CD14-positive monocyte (primary cell): ENCODE results near the gene MYOM1. TPM values are rescaled to one million over a fixed set of nuclear protein-coding genes. Genes with fewer than 3 reads are reported as not detected.

Experiments
- DNase-seq, 3 donors: peaks; one replicate each; pipeline ENCODE4 v3.0.0-alpha.2; 2011 to 2022
- H2AFZ ChIP-seq: 2 replicates; pipeline ENCODE4 v1.6.0; 2012; ENCODE audit warnings: mild to moderate bottlenecking, low read depth, low read length, inconsistent platforms; ENCODE audit not compliant: insufficient read depth, poor library complexity, severe bottlenecking
- H3K27ac ChIP-seq, 2 donors: 1 replicate in 1 of 2; 2 replicates in 1 of 2; pipeline ENCODE4 v1.5.1; 2012 to 2013; ENCODE audit warnings: low read length in 2 of 2, control low read depth in 1 of 2, inconsistent platforms in 1 of 2, low read depth in 1 of 2, mild to moderate bottlenecking in 1 of 2
- H3K27me3 ChIP-seq, 2 donors: one replicate each; pipeline versions ENCODE4 v1.6.0 to v1.6.1; 2011 to 2013; ENCODE audit warnings: low read length in 2 of 2; ENCODE audit not compliant: control insufficient read depth in 2 of 2, insufficient read depth in 2 of 2
- H3K36me3 ChIP-seq, 2 donors: replicated peaks in 1 of 2; 1 replicate in 1 of 2; 2 replicates in 1 of 2; pipeline versions ENCODE4 v1.5.1 to v1.6.1; 2012 to 2013; ENCODE audit warnings: low read length in 2 of 2, control low read depth in 1 of 2, inconsistent platforms in 1 of 2, mild to moderate bottlenecking in 1 of 2; ENCODE audit not compliant: insufficient read depth in 2 of 2, control insufficient read depth in 1 of 2
- H3K4me1 ChIP-seq, 2 donors: 1 replicate in 1 of 2; 2 replicates in 1 of 2; pipeline versions ENCODE4 v1.5.1 to v1.6.1; 2012 to 2013; ENCODE audit warnings: low read length in 2 of 2, control low read depth in 1 of 2, inconsistent platforms in 1 of 2, mild to moderate bottlenecking in 1 of 2, moderate library complexity in 1 of 2; ENCODE audit not compliant: insufficient read depth in 2 of 2, control insufficient read depth in 1 of 2
- H3K4me2 ChIP-seq: replicated peaks from 2 replicates; pipeline ENCODE3; 2012; ENCODE audit warnings: low read length, moderate library complexity, mild to moderate bottlenecking; ENCODE audit not compliant: poor library complexity, severe bottlenecking; ENCODE audit errors: extremely low read depth
- H3K4me3 ChIP-seq, 3 experiments: fragments of 200-600 bp in 1 of 3; sonication (generic) in 1 of 3; replicated peaks in 1 of 3; 1 replicate in 2 of 3; 2 replicates in 1 of 3; pipeline ENCODE4 v1.5.1; 2011 to 2013; ENCODE audit warnings: low read length in 3 of 3, mild to moderate bottlenecking in 3 of 3, control low read depth in 2 of 3, low read depth in 2 of 3, inconsistent platforms in 1 of 3, moderate library complexity in 1 of 3
- H3K79me2 ChIP-seq: 2 replicates; pipeline ENCODE4 v1.6.0; 2012; ENCODE audit warnings: mild to moderate bottlenecking, control low read depth, inconsistent platforms, low read length, moderate library complexity; ENCODE audit not compliant: insufficient read depth
- H3K9ac ChIP-seq: 2 replicates; pipeline ENCODE4 v1.6.0; 2017; ENCODE audit warnings: low read length, mild to moderate bottlenecking; ENCODE audit not compliant: insufficient read depth, poor library complexity, severe bottlenecking
- H3K9me3 ChIP-seq, 2 donors: replicated peaks in 1 of 2; 1 replicate in 1 of 2; 2 replicates in 1 of 2; pipeline versions ENCODE4 v1.5.1 to v1.6.1; 2012 to 2013; ENCODE audit warnings: low read length in 2 of 2, control low read depth in 1 of 2; ENCODE audit not compliant: control insufficient read depth in 1 of 2, insufficient read depth in 1 of 2
- H4K20me1 ChIP-seq: 2 replicates; pipeline ENCODE4 v1.6.0; 2012; ENCODE audit warnings: mild to moderate bottlenecking, low read length, control low read depth, moderate library complexity; ENCODE audit not compliant: insufficient read depth
- H3K27ac Mint-ChIP-seq, 7 donors: one replicate each; pipeline ENCODE4 v1.8.0; 2020; ENCODE audit warnings: mild to moderate bottlenecking in 7 of 7, mixed read lengths in 7 of 7, moderate library complexity in 6 of 7, inconsistent platforms in 2 of 7
- H3K27me3 Mint-ChIP-seq, 3 donors: one replicate each; pipeline ENCODE4 v1.8.0; 2021 to 2022; ENCODE audit warnings: low read depth in 3 of 3, mild to moderate bottlenecking in 3 of 3, mixed read lengths in 3 of 3, moderate library complexity in 3 of 3, inconsistent platforms in 1 of 3
- H3K36me3 Mint-ChIP-seq, 2 donors: one replicate each; pipeline ENCODE4 v1.8.0; 2020; ENCODE audit warnings: mixed read lengths in 2 of 2, inconsistent platforms in 1 of 2, mild to moderate bottlenecking in 1 of 2
- H3K4me1 Mint-ChIP-seq: one replicate; pipeline ENCODE4 v1.8.0; 2020; ENCODE audit warnings: mild to moderate bottlenecking, mixed read lengths
- H3K4me3 Mint-ChIP-seq, 2 donors: one replicate each; pipeline ENCODE4 v1.8.0; 2020; ENCODE audit warnings: mild to moderate bottlenecking in 2 of 2, mixed read lengths in 2 of 2, moderate library complexity in 1 of 2
- H3K9me3 Mint-ChIP-seq, 7 donors: one replicate each; pipeline ENCODE4 v1.8.0; 2020 to 2022; ENCODE audit warnings: mixed read lengths in 7 of 7, mild to moderate bottlenecking in 6 of 7, moderate library complexity in 6 of 7, inconsistent platforms in 2 of 7
- WGBS: methylation state at CpG from one replicate; pipeline ENCODE4 v1.1.5; 2013; ENCODE audit warnings: missing lambda C conversion rate; ENCODE audit not compliant: insufficient coverage; 5-methylcytosine and 5-hydroxymethylcytosine counted together
- intact Hi-C, 2 donors: fragments of 100-400 bp; cut with micrococcal nuclease; formaldehyde crosslinking; loops; one replicate each; pipeline versions ENCODE4 v1.15.0 to v1.15.1; 2023
- polyA plus RNA-seq, 3 donors: library from polyadenylated mRNA; depleted of rRNA in 1 of 3; unstranded in 2 of 3; stranded (reverse) in 1 of 3; fragments of 300-500 nt in 2 of 3; fragments of >200 nt in 1 of 3; fragmentation: Illumina TruSeq in 2 of 3; gene quantifications; 1 replicate in 2 of 3; 2 replicates in 1 of 3; pipeline ENCODE4 v1.2.3, GENCODE V29; 2012 to 2021
- TF ChIP-seq, protein P1 (sequence below): fragments of 200-600 bp; IDR thresholded peaks from one replicate; pipeline ENCODE4 v1.8.0; 2022; ENCODE audit warnings: antibody characterized with exemption, mild to moderate bottlenecking

The MYOM1 gene
- polyA plus RNA-seq, 3 donors = 0.05 to 0.95 (median 0.22) TPM

DNA sequence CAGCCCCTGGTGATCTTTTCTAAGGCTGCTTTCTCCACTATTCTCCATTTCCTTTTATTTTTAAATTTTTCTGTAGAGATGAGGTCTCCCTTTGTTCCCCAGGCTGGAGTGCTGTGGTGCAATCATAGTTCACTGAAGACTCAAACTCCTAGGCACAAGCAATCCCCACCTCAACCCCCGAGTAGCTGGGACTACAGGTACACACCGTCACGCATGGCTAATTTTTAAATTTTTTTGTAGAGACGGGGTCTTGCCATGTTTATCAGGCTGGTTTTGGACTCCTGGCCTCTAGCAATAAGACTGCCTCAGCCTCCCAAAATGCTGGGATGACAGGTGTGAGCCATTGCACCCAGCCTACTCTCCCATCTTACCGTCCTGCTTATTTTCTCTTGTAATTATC lies 184.1 kb downstream of the MYOM1 start:
- DNase-seq = no peak
- Histone ChIP-seq H3K4me2 (no peak overlapping the region), H3K9me3 (no peaks in the 10 kb centered on the region), H3K79me2 (no peaks in the 10 kb centered on the region), H3K9ac (no peak overlapping the region), H3K27me3 (no peaks in the 10 kb centered on the region), H4K20me1 (no peaks in the 10 kb centered on the region), H3K36me3 (no peaks in the 10 kb centered on the region), H3K4me3 (no peak overlapping the region), H2AFZ (no peak overlapping the region), H3K4me1 (peaks cover 17% of the 10 kb centered on the region in 2 donors), H3K27ac (no peak overlapping the region)
- intact Hi-C loops = no loop called here
- H3K27ac Mint-ChIP-seq = no peak overlapping the region
- H3K4me1 Mint-ChIP-seq = peaks cover 12% of the 10 kb centered on the region
- peaks cover 0 to 2% (median 0%) of the 10 kb centered on the region in 3 donors for H3K27me3 Mint-ChIP-seq
- TF ChIP-seq, protein P1, sequence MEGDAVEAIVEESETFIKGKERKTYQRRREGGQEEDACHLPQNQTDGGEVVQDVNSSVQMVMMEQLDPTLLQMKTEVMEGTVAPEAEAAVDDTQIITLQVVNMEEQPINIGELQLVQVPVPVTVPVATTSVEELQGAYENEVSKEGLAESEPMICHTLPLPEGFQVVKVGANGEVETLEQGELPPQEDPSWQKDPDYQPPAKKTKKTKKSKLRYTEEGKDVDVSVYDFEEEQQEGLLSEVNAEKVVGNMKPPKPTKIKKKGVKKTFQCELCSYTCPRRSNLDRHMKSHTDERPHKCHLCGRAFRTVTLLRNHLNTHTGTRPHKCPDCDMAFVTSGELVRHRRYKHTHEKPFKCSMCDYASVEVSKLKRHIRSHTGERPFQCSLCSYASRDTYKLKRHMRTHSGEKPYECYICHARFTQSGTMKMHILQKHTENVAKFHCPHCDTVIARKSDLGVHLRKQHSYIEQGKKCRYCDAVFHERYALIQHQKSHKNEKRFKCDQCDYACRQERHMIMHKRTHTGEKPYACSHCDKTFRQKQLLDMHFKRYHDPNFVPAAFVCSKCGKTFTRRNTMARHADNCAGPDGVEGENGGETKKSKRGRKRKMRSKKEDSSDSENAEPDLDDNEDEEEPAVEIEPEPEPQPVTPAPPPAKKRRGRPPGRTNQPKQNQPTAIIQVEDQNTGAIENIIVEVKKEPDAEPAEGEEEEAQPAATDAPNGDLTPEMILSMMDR = no peak
- no peak overlapping the region for H3K4me3 Mint-ChIP-seq
- H3K36me3 Mint-ChIP-seq = no peaks in the 10 kb centered on the region
- 100% methylated on average over 1 of the region's 5 CpGs for WGBS
- H3K9me3 Mint-ChIP-seq = no peaks in the 10 kb centered on the region

DNA sequence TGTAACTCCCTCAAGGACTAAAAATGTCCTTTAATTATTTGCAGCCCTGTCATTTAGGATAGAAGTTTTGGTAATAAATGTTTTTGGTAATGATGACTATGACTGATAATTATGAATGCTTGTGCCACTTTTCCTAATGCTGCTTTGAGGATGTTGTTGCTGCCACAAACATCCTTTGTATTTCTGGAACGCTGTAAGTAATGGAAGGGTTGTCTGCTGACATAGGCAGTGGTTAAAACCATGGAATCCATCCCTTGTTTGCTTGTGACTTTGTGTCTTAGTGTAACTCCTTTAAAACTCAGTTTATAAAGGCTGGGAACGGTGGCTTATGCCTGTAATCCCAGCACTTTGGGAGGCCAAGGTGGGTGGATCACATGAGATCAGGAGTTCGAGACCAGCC lies 187.0 kb downstream of the MYOM1 start:
- 100% methylated on average over 1 of the region's 3 CpGs for WGBS
- no peak overlapping the region for H3K4me3 Mint-ChIP-seq
- H3K4me3 ChIP-seq = no peak overlapping the region
- H3K27me3 ChIP-seq = no peaks in the 10 kb centered on the region
- peaks cover 28% of the 10 kb centered on the region in 2 donors for H3K4me1 ChIP-seq
- H3K27me3 Mint-ChIP-seq = peaks cover 0 to 2% (median 2%) of the 10 kb centered on the region in 3 donors
- no peaks in the 10 kb centered on the region for H3K79me2 ChIP-seq
- H3K36me3 Mint-ChIP-seq = no peaks in the 10 kb centered on the region
- no peak overlapping the region for H2AFZ ChIP-seq
- H4K20me1 ChIP-seq = no peaks in the 10 kb centered on the region
- H3K36me3 ChIP-seq = no peaks in the 10 kb centered on the region
- no peak overlapping the region for H3K9ac ChIP-seq
- H3K4me2 ChIP-seq = no peak overlapping the region
- no peak overlapping the region for H3K27ac ChIP-seq
- no peak for DNase-seq
- TF ChIP-seq, protein P1 = no peak
- intact Hi-C loops = no loop called here
- no peak overlapping the region for H3K27ac Mint-ChIP-seq
- H3K4me1 Mint-ChIP-seq = peaks cover 22% of the 10 kb centered on the region
- no peaks in the 10 kb centered on the region for H3K9me3 Mint-ChIP-seq
- no peaks in the 10 kb centered on the region for H3K9me3 ChIP-seq
